B cell (primary cell): ENCODE data around the gene GPR180. TPM values are rescaled to one million over a fixed set of nuclear protein-coding genes. Genes with fewer than 3 reads are reported as not detected.

Experiments used
- ATAC-seq: fragments of 200-7000 bp; cut with Tn5 transposase; one replicate; pipeline ENCODE4 v1.10.0; 2021; ENCODE audit warnings: low read depth, mild to moderate bottlenecking, moderate number of reproducible peaks, moderate library complexity
- CTCF ChIA-PET: fragments of 350-600 bp; sonication (Branson Sonifier 250); formaldehyde crosslinking; loops from one replicate; lab custom pipeline; 2021; ENCODE audit warnings: antibody characterized with exemption, inconsistent platforms; lab: Charles Lee
- POLR2A ChIA-PET: fragments of 350-600 bp; sonication (Branson Sonifier 250); formaldehyde crosslinking; loops from one replicate; lab custom pipeline; 2021; ENCODE audit warnings: antibody characterized with exemption; lab: Charles Lee
- DNase-seq: peaks from one replicate; pipeline ENCODE4 v3.0.0; 2013
- H2AFZ ChIP-seq: 2 replicates; pipeline ENCODE4 v1.6.1; 2012; ENCODE audit warnings: mild to moderate bottlenecking, low read depth, low read length; ENCODE audit not compliant: insufficient read depth, poor library complexity, severe bottlenecking
- H3K27ac ChIP-seq, 2 donors: 1 replicate in 1 of 2; 2 replicates in 1 of 2; pipeline ENCODE4 v1.5.1; 2012 to 2013; ENCODE audit warnings: low read length in 2 of 2, mild to moderate bottlenecking in 2 of 2, moderate library complexity in 1 of 2
- H3K27me3 ChIP-seq, 4 experiments: fragments of 200-600 bp in 1 of 4; sonication (generic) in 1 of 4; replicated peaks in 1 of 4; 1 replicate in 2 of 4; 2 replicates in 2 of 4; pipeline versions ENCODE4 v1.6.1 to v1.7.0; 2013 to 2016; ENCODE audit warnings: low read length in 3 of 4, mild to moderate bottlenecking in 2 of 4, mixed read lengths in 1 of 4, moderate library complexity in 1 of 4; ENCODE audit not compliant: insufficient read depth in 4 of 4, control insufficient read depth in 3 of 4; ENCODE audit errors: control extremely low read depth in 1 of 4
- H3K36me3 ChIP-seq, 2 experiments: replicated peaks in 1 of 2; 1 replicate in 1 of 2; 2 replicates in 1 of 2; pipeline versions ENCODE4 v1.6.1 to v1.7.1; 2013; ENCODE audit warnings: low read length in 1 of 2; ENCODE audit not compliant: insufficient read depth in 2 of 2, control insufficient read depth in 1 of 2; ENCODE audit errors: control extremely low read depth in 1 of 2, extremely low read depth in 1 of 2
- H3K4me1 ChIP-seq, 2 donors: fragments of 200-600 bp in 1 of 2; sonication (generic) in 1 of 2; 1 replicate in 1 of 2; 2 replicates in 1 of 2; pipeline versions ENCODE4 v1.5.1 to v1.6.1; 2013 to 2017; ENCODE audit warnings: low read length in 2 of 2; ENCODE audit not compliant: control insufficient read depth in 2 of 2, insufficient read depth in 2 of 2
- H3K4me2 ChIP-seq: replicated peaks from 2 replicates; pipeline ENCODE3; 2012; ENCODE audit warnings: mild to moderate bottlenecking, low read depth, low read length; ENCODE audit not compliant: poor library complexity, severe bottlenecking
- H3K4me3 ChIP-seq, 5 experiments: fragments of 200-600 bp in 1 of 5; sonication (generic) in 1 of 5; 1 replicate in 3 of 5; 2 replicates in 2 of 5; pipeline versions ENCODE4 v1.5.1 to v1.7.0; 2011 to 2016; ENCODE audit warnings: low read length in 4 of 5, mild to moderate bottlenecking in 4 of 5, low read depth in 2 of 5, control low read depth in 1 of 5, moderate library complexity in 1 of 5; ENCODE audit not compliant: insufficient read depth in 1 of 5; ENCODE audit errors: control extremely low read depth in 1 of 5, extremely low read depth in 1 of 5
- H3K79me2 ChIP-seq: fragments of 200-600 bp; sonication (generic); one replicate; pipeline ENCODE4 v1.6.0; 2016; ENCODE audit warnings: low read length; ENCODE audit not compliant: control insufficient read depth, insufficient read depth
- H3K9ac ChIP-seq: fragments of 200-600 bp; sonication (generic); 2 replicates; pipeline ENCODE4 v1.6.1; 2017; ENCODE audit warnings: mild to moderate bottlenecking, low read length, moderate library complexity
- H3K9me3 ChIP-seq, 3 donors: one replicate each; pipeline versions ENCODE4 v1.6.1 to v1.7.1; 2013; ENCODE audit warnings: low read length in 2 of 3; ENCODE audit not compliant: control insufficient read depth in 2 of 3, insufficient read depth in 1 of 3; ENCODE audit errors: control extremely low read depth in 1 of 3
- H4K20me1 ChIP-seq: 2 replicates; pipeline ENCODE4 v1.6.0; 2012; ENCODE audit warnings: mild to moderate bottlenecking, low read length; ENCODE audit not compliant: insufficient read depth, control insufficient read depth, poor library complexity, severe bottlenecking
- H3K27ac Mint-ChIP-seq: one replicate; pipeline ENCODE4 v1.8.0; 2021; ENCODE audit warnings: mixed read lengths
- H3K27me3 Mint-ChIP-seq: one replicate; pipeline ENCODE4 v1.8.0; 2021; ENCODE audit warnings: mixed read lengths
- H3K4me1 Mint-ChIP-seq: one replicate; pipeline ENCODE4 v1.8.0; 2021; ENCODE audit warnings: mixed read lengths
- H3K4me3 Mint-ChIP-seq: one replicate; pipeline ENCODE4 v1.8.0; 2021; ENCODE audit warnings: mixed read lengths
- H3K9me3 Mint-ChIP-seq: one replicate; pipeline ENCODE4 v1.8.0; 2022; ENCODE audit warnings: mixed read lengths; ENCODE audit not compliant: insufficient read depth
- EZH2 ChIP-seq: IDR thresholded peaks from 2 replicates; pipeline ENCODE4 v1.6.1; 2012; ENCODE audit warnings: borderline replicate concordance, low read depth, mild to moderate bottlenecking, moderate library complexity, low read length; ENCODE audit not compliant: insufficient read depth, poor library complexity, severe bottlenecking
- WGBS: methylation state at CpG from one replicate; pipeline ENCODE4 v1.1.5; 2013; ENCODE audit warnings: missing lambda C conversion rate; ENCODE audit not compliant: insufficient coverage; 5-methylcytosine and 5-hydroxymethylcytosine counted together
- intact Hi-C: fragments of 100-400 bp; cut with micrococcal nuclease; formaldehyde crosslinking; loops from one replicate; pipeline ENCODE4 v1.10.0; 2022
- polyA plus RNA-seq: library from polyadenylated mRNA; depleted of rRNA; stranded (reverse); fragments of >200 nt; gene quantifications from 2 replicates; pipeline ENCODE4 v1.2.3, GENCODE V29; 2012
- total RNA-seq, 2 donors: library from RNA; stranded (reverse); fragments of 120-200 nt in 1 of 2; gene quantifications; 1 replicate in 1 of 2; 2 replicates in 1 of 2; pipeline versions ENCODE4 v1.2.3 to v1.2.4, GENCODE V29; 2013 to 2022
- TF ChIP-seq, protein P1 (sequence below): fragments of 200-600 bp; IDR thresholded peaks from one replicate; pipeline ENCODE4 v1.8.0; 2022; ENCODE audit warnings: antibody characterized with exemption, mild to moderate bottlenecking

Gene GPR180
- total and polyA plus RNA-seq, 2 donors (not counting 1 experiment from before 2014, with no cell fraction given): 1.2 to 4.7 TPM

DNA sequence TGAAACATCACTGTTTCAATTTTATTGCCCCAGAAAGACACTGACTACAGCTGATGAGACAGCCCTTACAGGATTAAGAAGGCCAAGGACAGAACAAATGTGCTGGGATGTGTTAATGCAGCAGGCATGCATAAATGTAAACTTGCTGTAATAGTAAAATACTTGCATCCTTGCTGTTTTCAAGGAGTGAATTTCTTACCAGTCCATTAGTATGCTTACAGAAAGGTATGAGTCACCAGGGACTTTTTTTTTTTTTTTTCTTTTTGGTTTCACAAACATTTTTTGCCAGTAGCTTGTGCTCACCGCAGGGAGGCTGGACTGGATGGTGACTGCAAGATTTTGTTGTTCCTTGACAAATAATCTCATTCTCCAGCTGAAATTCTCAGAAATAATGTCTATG is 55.1 kb downstream of the GPR180 start:
- no peak overlapping the region for H3K9ac ChIP-seq
- H3K9me3 Mint-ChIP-seq: peaks cover 3% of the 10 kb centered on the region
- ChIA-PET POLR2A (no interaction called here), CTCF (no interaction called here)
- no peaks in the 10 kb centered on the region for H3K4me1 ChIP-seq
- no peak overlapping the region for H3K4me3 ChIP-seq
- H3K36me3 ChIP-seq: no peaks in the 10 kb centered on the region
- H3K27me3 ChIP-seq: no peaks in the 10 kb centered on the region
- intact Hi-C loops: no loop called here
- no peak for ATAC-seq
- no peak overlapping the region for H2AFZ ChIP-seq
- H4K20me1 ChIP-seq: no peaks in the 10 kb centered on the region
- no peaks in the 10 kb centered on the region for H3K79me2 ChIP-seq
- H3K4me2 ChIP-seq: no peak overlapping the region
- no peak overlapping the region for H3K4me3 Mint-ChIP-seq
- H3K27ac Mint-ChIP-seq: no peak overlapping the region
- no peak for DNase-seq
- TF ChIP-seq, protein P1, sequence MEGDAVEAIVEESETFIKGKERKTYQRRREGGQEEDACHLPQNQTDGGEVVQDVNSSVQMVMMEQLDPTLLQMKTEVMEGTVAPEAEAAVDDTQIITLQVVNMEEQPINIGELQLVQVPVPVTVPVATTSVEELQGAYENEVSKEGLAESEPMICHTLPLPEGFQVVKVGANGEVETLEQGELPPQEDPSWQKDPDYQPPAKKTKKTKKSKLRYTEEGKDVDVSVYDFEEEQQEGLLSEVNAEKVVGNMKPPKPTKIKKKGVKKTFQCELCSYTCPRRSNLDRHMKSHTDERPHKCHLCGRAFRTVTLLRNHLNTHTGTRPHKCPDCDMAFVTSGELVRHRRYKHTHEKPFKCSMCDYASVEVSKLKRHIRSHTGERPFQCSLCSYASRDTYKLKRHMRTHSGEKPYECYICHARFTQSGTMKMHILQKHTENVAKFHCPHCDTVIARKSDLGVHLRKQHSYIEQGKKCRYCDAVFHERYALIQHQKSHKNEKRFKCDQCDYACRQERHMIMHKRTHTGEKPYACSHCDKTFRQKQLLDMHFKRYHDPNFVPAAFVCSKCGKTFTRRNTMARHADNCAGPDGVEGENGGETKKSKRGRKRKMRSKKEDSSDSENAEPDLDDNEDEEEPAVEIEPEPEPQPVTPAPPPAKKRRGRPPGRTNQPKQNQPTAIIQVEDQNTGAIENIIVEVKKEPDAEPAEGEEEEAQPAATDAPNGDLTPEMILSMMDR: no peak
- no peak for TF ChIP-seq EZH2
- H3K4me1 Mint-ChIP-seq: no peaks in the 10 kb centered on the region
- no CpG with 5 or more reads among the region's 1 CpG for WGBS
- peaks cover 33% of the 10 kb centered on the region for H3K27me3 Mint-ChIP-seq
- H3K27ac ChIP-seq: no peak overlapping the region
- no peaks in the 10 kb centered on the region for H3K9me3 ChIP-seq

DNA sequence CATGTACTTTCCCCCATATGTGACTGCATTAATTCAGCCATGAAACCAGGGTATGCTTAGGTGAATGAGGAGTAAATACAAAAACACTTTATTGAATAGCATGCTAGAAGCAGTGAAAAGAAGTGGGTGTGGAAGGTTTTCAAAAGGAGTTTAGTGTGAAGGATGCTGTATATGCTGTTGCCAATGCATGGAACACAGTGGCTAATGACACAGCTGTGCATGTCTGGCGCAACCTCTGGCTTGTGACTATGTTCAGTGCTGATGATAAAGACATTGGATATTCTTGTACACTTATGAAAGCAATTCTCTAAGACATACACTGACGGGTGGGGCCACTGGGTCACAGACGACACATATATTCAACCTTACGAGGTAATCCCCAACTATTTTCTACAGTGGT is 55.5 kb downstream of the GPR180 start:
- Mint-ChIP-seq H3K9me3 (peaks cover 3% of the 10 kb centered on the region), H3K4me3 (no peak overlapping the region), H3K27me3 (peaks cover 33% of the 10 kb centered on the region), H3K4me1 (no peaks in the 10 kb centered on the region), H3K27ac (no peak overlapping the region)
- ChIA-PET CTCF (no interaction called here), POLR2A (no interaction called here)
- TF ChIP-seq EZH2: no peak
- TF ChIP-seq, protein P1: no peak
- Histone ChIP-seq H3K9me3 (no peaks in the 10 kb centered on the region), H3K27me3 (no peaks in the 10 kb centered on the region), H3K79me2 (no peaks in the 10 kb centered on the region), H3K4me3 (no peak overlapping the region), H3K27ac (no peak overlapping the region), H3K4me1 (no peaks in the 10 kb centered on the region), H3K36me3 (no peaks in the 10 kb centered on the region), H4K20me1 (no peaks in the 10 kb centered on the region), H3K9ac (no peak overlapping the region), H3K4me2 (no peak overlapping the region), H2AFZ (no peak overlapping the region)
- DNase-seq: no peak
- intact Hi-C loops: no loop called here
- no peak for ATAC-seq
- WGBS: 80% methylated on average over 1 of the region's 4 CpGs
